ENCODE data around the gene THRAP3.

THRAP3 gene

GRCh38 chr1:36323636-36324352 lies 99.6 kb downstream of the THRAP3 start, which contains the start of gene EVA1B:
Gene EVA1B (minus strand): TSS chr1:36323645. CDS start chr1:36323037, 608 bp downstream.
- no peak for FAIRE-seq
- no peak for TF ChIP-seq CTCF (IDR thresholded peaks at IDR 0.05; ENCODE audit: insufficient read depth, missing control alignments)
- DNase-seq (ENCODE audit: insufficient read length, low spot score), result no peak

GRCh38 chr1:36324353-36324703 lies 100.1 kb downstream of the THRAP3 start:
- no peak for TF ChIP-seq CTCF (IDR thresholded peaks at IDR 0.05; ENCODE audit: insufficient read depth, missing control alignments)
- DNase-seq (ENCODE audit: insufficient read length, low spot score), result no peak
- no peak for FAIRE-seq

GRCh38 chr1:36326499-36326898 lies 102.3 kb downstream of the THRAP3 start:
- FAIRE-seq (no peak), DNase-seq (ENCODE audit: insufficient read length, low spot score) (no peak)
- no peak for TF ChIP-seq CTCF (IDR thresholded peaks at IDR 0.05; ENCODE audit: insufficient read depth, missing control alignments)

- no peak for TF ChIP-seq CTCF (IDR thresholded peaks at IDR 0.05; ENCODE audit: insufficient read depth, missing control alignments)
- no peak for DNase-seq (ENCODE audit: insufficient read length, low spot score)
- FAIRE-seq, result no peak
Observed at GRCh38 chr1:36327421-36328087, 103.3 kb downstream of the THRAP3 start.

GRCh38 chr1:36328088-36328480 lies 103.8 kb downstream of the THRAP3 start:
- FAIRE-seq (no peak), DNase-seq (ENCODE audit: insufficient read length, low spot score) (no peak)
- TF ChIP-seq CTCF (IDR thresholded peaks at IDR 0.05; ENCODE audit: insufficient read depth, missing control alignments), result no peak

- no peak for TF ChIP-seq CTCF (IDR thresholded peaks at IDR 0.05; ENCODE audit: insufficient read depth, missing control alignments)
- DNase-seq (ENCODE audit: insufficient read length, low spot score) (no peak), FAIRE-seq (no peak)
Observed at GRCh38 chr1:36328713-36329112, 104.5 kb downstream of the THRAP3 start.

GRCh38 chr1:36329817-36330216 lies 105.6 kb downstream of the THRAP3 start:
- DNase-seq (ENCODE audit: insufficient read length, low spot score), result no peak
- FAIRE-seq, result no peak
- TF ChIP-seq CTCF (IDR thresholded peaks at IDR 0.05; ENCODE audit: insufficient read depth, missing control alignments), result no peak
